ENCODE data around the gene PTGDR.

The PTGDR gene

DNA sequence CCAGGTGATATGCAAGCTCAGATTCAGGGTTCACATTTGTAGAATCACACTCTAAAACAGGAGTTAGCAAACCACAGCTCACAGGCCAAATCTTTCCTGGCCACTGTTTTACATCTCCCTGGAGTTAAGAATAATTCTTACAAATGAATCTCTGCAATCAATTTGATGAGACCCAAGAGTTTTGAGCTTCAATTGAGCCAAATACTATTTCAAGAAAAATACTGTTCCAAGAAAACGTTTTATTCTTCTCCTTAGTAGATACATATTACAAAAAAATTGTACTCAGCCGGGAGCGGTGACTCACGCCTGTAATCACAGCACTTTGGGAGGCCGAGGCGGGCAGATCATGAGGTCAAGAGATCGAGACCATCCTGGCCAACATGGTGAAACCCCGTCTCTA lies 2.5 kb downstream of the PTGDR start:
- DNase-seq (ENCODE audit: low read depth), result no peak
- TF ChIP-seq CTCF (IDR thresholded peaks at IDR 0.05; ENCODE audit: insufficient read depth, low read depth, low read length, missing control alignments), result no peak
- no peak overlapping the region for H3K4me3 ChIP-seq (ENCODE audit: low read depth, low read length)

DNA sequence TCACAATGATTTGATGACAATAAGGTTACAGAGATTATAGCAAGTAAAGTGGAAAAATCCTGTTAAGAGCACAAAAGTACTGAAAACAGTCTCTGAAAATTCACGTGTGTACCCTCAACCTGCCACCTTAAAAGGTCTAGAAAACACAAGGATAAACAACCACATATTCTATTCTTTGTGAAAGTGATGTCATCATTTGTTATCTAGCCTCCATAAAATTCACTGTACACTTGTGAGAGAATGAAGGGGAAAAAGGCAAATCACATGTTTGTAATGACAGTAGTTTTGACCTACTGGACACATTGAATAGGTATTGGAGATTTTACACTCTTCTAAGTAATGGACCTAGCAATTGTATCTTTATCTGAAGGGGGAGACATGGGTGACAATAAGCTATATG lies 4.0 kb downstream of the PTGDR start:
- H3K4me3 ChIP-seq (ENCODE audit: low read depth, low read length), result no peak overlapping the region
- TF ChIP-seq CTCF (IDR thresholded peaks at IDR 0.05; ENCODE audit: insufficient read depth, low read depth, low read length, missing control alignments), result no peak
- no peak for DNase-seq (ENCODE audit: low read depth)

DNA sequence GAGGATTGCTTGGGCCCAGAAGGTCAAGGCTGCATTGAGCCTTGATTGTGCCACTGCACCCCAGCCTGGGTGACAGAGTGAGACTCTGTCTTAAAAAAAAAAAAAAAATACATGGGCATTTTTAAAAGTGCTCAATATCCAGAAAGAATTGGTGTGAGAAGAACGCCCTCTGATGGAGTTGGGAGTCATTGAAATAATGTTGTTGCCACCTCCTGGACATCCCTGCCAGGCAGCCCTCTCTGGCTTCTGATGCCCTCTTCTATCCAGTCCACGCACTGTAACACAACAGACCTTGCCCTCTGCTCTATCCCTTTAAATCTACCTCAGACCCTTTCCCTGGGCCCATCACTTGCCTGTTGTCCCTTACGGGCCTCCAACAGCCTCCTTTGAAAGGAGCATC lies 4.9 kb downstream of the PTGDR start:
- DNase-seq (ENCODE audit: low read depth), result peak; percentile 49
- H3K4me3 ChIP-seq (ENCODE audit: low read depth, low read length), result no peak overlapping the region
- TF ChIP-seq CTCF (IDR thresholded peaks at IDR 0.05; ENCODE audit: insufficient read depth, low read depth, low read length, missing control alignments), result peak; percentile 30

- DNase-seq (ENCODE audit: low read depth), result no peak
- TF ChIP-seq CTCF (IDR thresholded peaks at IDR 0.05; ENCODE audit: insufficient read depth, low read depth, low read length, missing control alignments), result no peak
Observed at GRCh38 chr14:52275372-52275771, 7.9 kb downstream of the PTGDR start.

GRCh38 chr14:52277552-52277951 lies 10.1 kb downstream of the PTGDR start:
- TF ChIP-seq CTCF (IDR thresholded peaks at IDR 0.05; ENCODE audit: insufficient read depth, low read depth, low read length, missing control alignments), result no peak
- DNase-seq (ENCODE audit: low read depth), result no peak
- no peak overlapping the region for H3K4me3 ChIP-seq (ENCODE audit: low read depth, low read length)

More at GRCh38 chr14:52275372-52275771, 7.9 kb downstream of the PTGDR start:
- H3K4me3 ChIP-seq (ENCODE audit: low read depth, low read length), result no peak overlapping the region

DNA sequence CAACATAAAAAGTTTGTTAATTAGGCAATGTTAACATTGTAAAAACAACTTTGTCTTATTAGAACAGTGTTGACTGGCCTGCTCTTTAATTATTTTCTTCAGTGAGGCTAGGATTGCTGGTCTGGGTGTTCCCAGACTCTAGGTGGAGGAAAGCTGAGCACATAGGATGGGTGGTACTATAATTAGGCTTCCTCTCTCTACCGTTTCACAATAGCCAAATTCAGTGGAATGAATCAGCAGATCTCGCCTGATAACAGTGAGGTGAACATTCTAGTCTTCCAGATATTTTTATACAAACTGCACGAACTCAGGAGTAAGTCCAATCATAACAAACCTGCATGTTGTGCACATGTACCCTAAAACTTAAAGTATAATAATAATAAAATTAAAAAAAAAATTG lies 11.9 kb downstream of the PTGDR start:
- no peak for TF ChIP-seq CTCF (IDR thresholded peaks at IDR 0.05; ENCODE audit: insufficient read depth, low read depth, low read length, missing control alignments)
- H3K4me3 ChIP-seq (ENCODE audit: low read depth, low read length), result no peak overlapping the region
- no peak for DNase-seq (ENCODE audit: low read depth)

GRCh38 chr14:52283099-52283498 lies 15.6 kb downstream of the PTGDR start:
- no peak overlapping the region for H3K4me3 ChIP-seq (ENCODE audit: low read depth, low read length)
- TF ChIP-seq CTCF (IDR thresholded peaks at IDR 0.05; ENCODE audit: insufficient read depth, low read depth, low read length, missing control alignments), result no peak
- no peak for DNase-seq (ENCODE audit: low read depth)

All from GM12865 (cell line).